GM18508 (cell line): ENCODE results near the gene SLC23A3.
"Not testable (repeated sequence)": the region's sequence is repeated elsewhere in the genome, so short reads cannot be mapped to it uniquely, and the experiment has no call there.

Experiments
- ATAC-seq: cut with Tn5 transposase; IDR thresholded peaks from one replicate; pipeline ENCODE4 v1.9.1; 2021; ENCODE audit warnings: moderate number of reproducible peaks; ENCODE audit not compliant: insufficient read depth, unreplicated experiment

Gene SLC23A3

DNA sequence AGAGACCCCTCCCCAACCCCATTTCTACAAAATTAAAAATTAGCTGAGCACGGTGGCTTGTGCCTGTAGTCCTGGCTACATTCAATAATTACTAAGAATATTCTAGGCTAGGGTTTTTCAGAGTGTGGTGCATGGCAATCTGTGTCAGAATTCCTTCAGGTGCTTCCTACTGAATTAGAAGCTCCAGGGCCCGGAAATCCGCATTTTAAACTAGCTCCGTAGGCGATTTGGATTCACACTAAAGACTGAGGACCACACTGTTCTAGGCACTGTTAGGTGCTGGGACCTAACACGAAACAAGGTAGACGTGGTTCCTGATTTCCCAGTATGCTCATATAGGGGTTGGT, 36.1 kb upstream of the SLC23A3 start:
- ATAC-seq: no peak

- no peak for ATAC-seq
Measured at GRCh38 chr2:219205165-219205538, 35.3 kb upstream of the SLC23A3 start.

DNA sequence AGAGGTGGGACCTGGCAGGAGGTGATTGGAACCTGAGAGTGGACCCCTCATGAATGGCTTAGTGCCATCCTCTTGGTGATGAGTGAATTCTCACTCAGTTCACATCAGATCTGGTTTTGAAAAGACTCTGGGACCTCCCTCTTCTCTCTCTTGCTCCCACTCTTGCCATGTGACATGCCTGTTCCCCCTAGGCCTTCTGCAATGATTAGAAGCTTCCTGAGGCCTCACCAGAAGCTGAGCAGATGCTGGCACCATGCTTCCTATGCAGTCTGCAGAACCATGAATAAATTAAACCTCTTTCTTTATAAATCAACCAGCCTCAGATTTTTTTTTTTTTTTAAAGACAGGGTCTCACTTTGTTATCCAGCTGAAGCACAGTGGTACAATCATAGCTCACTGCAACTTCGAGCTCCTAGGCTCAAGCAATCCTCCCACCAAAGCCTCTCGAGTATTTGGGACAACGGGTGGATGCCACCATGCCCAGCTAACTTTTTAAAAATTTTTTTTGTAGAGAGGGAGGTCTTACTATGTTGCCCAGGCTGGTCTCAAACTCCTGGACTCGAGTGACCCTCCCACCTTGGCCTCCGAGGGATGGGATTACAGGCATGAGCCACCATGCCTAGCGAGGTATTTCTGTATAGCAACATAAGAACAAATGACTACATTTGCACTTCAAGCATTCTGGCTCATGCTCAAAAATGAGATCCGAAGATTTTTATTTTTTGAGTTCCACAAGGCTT, 34.8 kb upstream of the SLC23A3 start:
- no peak for ATAC-seq

GRCh38 chr2:219201331-219201730, 31.5 kb upstream of the SLC23A3 start:
- not testable (repeated sequence) for ATAC-seq

GRCh38 chr2:219200502-219201326, 30.9 kb upstream of the SLC23A3 start:
- ATAC-seq: not testable (repeated sequence)

GRCh38 chr2:219199470-219200211, 29.8 kb upstream of the SLC23A3 start:
- ATAC-seq: no peak

DNA sequence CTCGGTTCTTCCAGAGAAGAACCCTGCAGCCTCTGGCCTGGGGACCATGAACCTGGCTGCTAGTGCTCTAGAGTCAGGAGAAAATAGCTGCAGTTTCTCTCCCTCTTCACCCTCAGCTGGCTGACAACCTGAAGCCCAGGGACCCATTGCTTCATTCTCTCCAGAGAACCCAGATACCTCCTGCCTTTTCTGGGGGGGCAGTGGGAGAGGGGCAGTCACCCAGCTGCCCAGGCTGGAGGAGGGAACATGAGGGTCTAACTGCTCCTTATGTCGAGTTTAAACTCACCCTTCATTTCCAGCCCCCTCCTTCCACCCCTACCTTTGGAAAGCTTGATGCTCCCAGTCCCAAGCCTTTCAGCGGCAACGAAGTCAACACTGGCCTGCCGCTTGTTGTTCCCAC, 29.1 kb upstream of the SLC23A3 start:
- no peak for ATAC-seq

GRCh38 chr2:219197388-219197787, 27.6 kb upstream of the SLC23A3 start:
- no peak for ATAC-seq

DNA sequence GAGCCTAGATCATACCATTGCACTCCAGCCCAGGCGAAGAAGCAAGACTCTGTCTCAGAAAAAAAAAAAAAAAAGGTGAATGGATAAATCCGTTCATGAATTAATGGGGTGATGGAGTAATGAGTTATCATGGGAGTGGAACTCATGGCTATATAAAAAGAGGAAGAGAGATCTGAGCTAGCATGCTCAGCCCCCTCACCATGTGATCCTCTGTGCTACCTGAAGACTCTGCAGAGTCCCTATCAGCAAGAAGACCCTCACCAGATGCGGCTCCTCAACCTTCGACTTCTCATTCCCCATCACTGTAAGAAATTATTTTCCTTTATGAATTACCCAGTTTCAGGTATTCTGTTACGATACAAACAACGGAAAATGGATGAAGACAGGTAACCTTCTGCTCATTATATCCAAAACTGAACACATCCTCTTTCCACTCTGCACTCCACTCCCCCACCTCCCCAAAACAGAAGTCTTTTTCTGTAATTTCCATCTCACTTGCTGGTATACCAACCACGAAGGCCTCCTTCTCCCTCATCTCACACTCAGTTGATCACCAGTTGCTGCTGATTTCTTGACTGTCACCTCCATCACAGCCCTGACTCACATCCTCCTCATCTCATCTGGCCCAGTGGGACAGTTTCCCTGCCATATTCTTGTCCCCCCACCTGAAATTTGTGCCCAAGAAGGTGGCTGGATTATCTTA, 17.1 kb upstream of the SLC23A3 start:
- ATAC-seq: no peak

GRCh38 chr2:219184121-219184520, 14.3 kb upstream of the SLC23A3 start:
- ATAC-seq: no peak

DNA sequence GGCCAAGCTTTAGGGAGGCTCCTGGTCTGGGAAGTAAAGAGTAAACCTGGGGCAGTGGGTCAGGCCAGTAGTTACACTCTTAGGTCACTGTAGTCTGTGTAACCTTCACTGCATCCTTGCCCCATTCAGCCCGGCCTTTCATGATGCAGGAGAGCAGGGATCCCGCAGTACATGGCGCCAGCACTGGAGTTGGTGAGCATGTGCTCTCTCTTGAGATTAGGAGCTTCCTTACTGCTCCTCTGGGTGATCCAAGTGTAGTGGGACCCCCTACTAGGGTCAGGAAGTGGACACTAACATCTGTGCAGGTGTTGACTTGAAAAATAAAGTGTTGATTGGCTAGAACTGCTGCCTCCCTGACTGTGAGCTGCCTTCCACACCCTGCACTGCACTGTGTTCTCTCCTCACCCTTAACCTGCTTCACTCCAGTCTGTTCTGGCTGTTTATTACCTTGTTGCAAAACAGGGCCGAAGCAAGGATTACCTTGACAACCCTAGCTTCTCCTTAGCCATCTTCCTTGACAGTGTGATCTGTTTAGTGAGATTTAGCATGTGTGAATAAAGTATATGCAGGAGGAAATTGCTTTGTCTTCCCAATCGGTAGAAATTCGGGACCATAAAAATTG, 13.4 kb upstream of the SLC23A3 start:
- ATAC-seq: no peak

- ATAC-seq: no peak
Measured at GRCh38 chr2:219182331-219183150, 12.7 kb upstream of the SLC23A3 start.

GRCh38 chr2:219181531-219181930, 11.7 kb upstream of the SLC23A3 start:
- no peak for ATAC-seq

DNA sequence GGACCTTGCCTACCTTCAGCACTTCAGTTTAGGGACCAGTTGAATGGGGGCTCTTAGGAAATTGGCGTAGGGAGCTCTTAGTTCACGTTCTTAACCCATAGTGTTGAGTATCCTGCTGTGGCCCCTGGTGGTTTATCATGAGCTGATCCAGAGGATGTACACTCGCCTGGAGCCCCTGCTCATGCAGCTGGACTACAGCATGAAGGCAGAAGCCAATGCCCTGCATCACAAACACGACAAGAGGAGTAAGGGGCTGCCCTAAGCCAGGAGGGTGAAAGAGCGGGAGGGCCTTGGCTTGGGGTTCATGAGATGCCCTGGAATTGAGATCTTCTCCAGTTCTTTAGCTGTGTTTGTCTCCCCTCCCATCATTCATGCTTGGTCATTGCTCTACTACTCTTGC, 11.1 kb upstream of the SLC23A3 start:
- ATAC-seq: no peak

- no peak for ATAC-seq
Measured at GRCh38 chr2:219179601-219180465, 10.0 kb upstream of the SLC23A3 start.

DNA sequence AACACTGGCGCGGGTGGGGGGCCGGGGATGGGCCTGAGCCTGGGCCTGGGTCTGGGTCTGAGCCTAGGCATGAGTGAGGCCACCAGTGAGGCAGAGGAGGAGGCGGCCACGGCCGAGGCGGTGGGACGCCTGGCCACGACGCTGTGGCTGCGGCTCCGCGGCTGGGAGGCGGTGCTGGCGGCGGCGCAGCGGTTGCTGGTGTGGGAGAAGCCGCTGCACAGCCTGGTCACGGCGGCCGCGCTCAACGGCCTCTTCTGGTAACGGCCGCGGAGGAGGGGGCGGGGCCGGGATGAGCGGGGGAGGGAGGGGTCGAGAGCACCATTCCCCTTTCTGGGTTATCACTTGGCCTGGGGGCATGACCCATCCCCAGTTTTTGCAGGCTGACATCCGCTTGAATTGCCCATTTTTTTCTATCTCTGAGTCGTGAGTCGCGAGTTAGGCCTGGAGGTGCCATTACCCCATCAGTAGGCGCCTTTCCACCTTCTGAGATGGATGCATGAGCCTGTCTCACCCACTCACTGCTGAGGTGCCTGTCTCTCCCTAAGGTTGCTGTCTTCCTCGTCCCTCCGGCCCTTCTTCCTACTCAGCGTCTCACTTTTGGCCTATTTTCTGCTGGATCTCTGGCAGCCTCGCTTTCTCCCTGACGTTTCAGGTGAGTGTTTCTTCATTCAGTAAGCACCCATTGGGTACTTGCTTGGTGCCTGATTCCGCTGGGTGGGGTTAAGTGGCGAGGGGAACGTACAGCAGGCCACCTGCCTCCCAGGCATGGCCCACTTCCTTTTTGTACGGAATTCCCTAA, 8.7 kb upstream of the SLC23A3 start:
- ATAC-seq: no peak

GRCh38 chr2:219177552-219178376, 7.9 kb upstream of the SLC23A3 start, which contains the start of gene RETREG2:
Gene RETREG2, plus strand, starts transcription at chr2:219178275. Its CDS starts 78 bp downstream, at chr2:219178353.
- no peak for ATAC-seq
